ENCODE data around the gene SF3A1. TPM values are rescaled to one million over a fixed set of nuclear protein-coding genes. Genes with fewer than 3 reads are reported as not detected.
A peak's percentile ranks its signal among the peaks of the same experiment; 100 is the strongest.

The SF3A1 gene
- total RNA-seq, 1 donor from 2014 or later: 139 TPM

GRCh38 chr22:30326706-30327362 is 29.9 kb downstream of the SF3A1 start, which contains the start of gene TBC1D10A:
TSS of gene TBC1D10A (minus strand) at chr22:30326941. CDS start at chr22:30326881, 60 bp downstream.
- peak within 1 kb of the TSS; percentile 92 for H3K4me3 Mint-ChIP-seq (ENCODE audit: unreplicated experiment)
- Histone ChIP-seq H3K4me3 (ENCODE audit: insufficient read depth, low read depth, low read length) (peak within 1 kb of the TSS; percentile 77), H3K36me3 (ENCODE audit: insufficient read depth, low read length) (peaks cover 8% of the 10 kb centered on the region), H3K4me2 (ENCODE audit: low read length) (peak within 1 kb of the TSS; percentile 99), H4K20me1 (ENCODE audit: insufficient read depth, low read length) (peaks cover 44% of the 10 kb centered on the region), H3K4me1 (ENCODE audit: insufficient read depth, low read length) (peaks cover 30% of the 10 kb centered on the region), H3K27ac (ENCODE audit: low read depth, low read length) (peak within 1 kb of the TSS; percentile 79), H3K79me2 (ENCODE audit: insufficient read depth, low read length) (peaks cover 46% of the 10 kb centered on the region), H3K9ac (ENCODE audit: low read length) (peak within 1 kb of the TSS; percentile 95), H3K27me3 (ENCODE audit: insufficient read depth, low read length) (no peaks in the 10 kb centered on the region), H2AFZ (ENCODE audit: low read depth, low read length) (peak within 1 kb of the TSS; percentile 76), H3K9me3 (ENCODE audit: insufficient read depth, low read depth, low read length) (no peaks in the 10 kb centered on the region)
- peak; percentile 68 for DNase-seq (ENCODE audit: low read depth)
- peaks cover 30% of the 10 kb centered on the region for H3K4me1 Mint-ChIP-seq (ENCODE audit: low read depth, unreplicated experiment)
- FAIRE-seq: no peak
- TF ChIP-seq EZH2 (IDR thresholded peaks at IDR 0.05; ENCODE audit: insufficient read depth, low read length) (no peak), CTCF (IDR thresholded peaks at IDR 0.05; ENCODE audit: insufficient read depth, low read depth, low read length) (no peak)
- no peaks in the 10 kb centered on the region for H3K27me3 Mint-ChIP-seq (ENCODE audit: low read depth, unreplicated experiment)
- no peaks in the 10 kb centered on the region for H3K9me3 Mint-ChIP-seq (ENCODE audit: unreplicated experiment)
- H3K36me3 Mint-ChIP-seq (ENCODE audit: low read depth, unreplicated experiment): peaks cover 3% of the 10 kb centered on the region
- peak within 1 kb of the TSS; percentile 67 for H3K27ac Mint-ChIP-seq (ENCODE audit: unreplicated experiment)

GRCh38 chr22:30326255-30326705 is 30.4 kb downstream of the SF3A1 start:
- no peaks in the 10 kb centered on the region for H3K9me3 Mint-ChIP-seq (ENCODE audit: unreplicated experiment)
- H3K36me3 Mint-ChIP-seq (ENCODE audit: low read depth, unreplicated experiment): peaks cover 3% of the 10 kb centered on the region
- peak overlapping the region; percentile 79 for H3K27ac ChIP-seq (ENCODE audit: low read depth, low read length)
- DNase-seq (ENCODE audit: low read depth): no peak
- peak overlapping the region; percentile 64 for H2AFZ ChIP-seq (ENCODE audit: low read depth, low read length)
- H3K9ac ChIP-seq (ENCODE audit: low read length): peak overlapping the region; percentile 95
- H3K4me1 ChIP-seq (ENCODE audit: insufficient read depth, low read length): peaks cover 30% of the 10 kb centered on the region
- peaks cover 51% of the 10 kb centered on the region for H3K79me2 ChIP-seq (ENCODE audit: insufficient read depth, low read length)
- FAIRE-seq: no peak
- H3K4me1 Mint-ChIP-seq (ENCODE audit: low read depth, unreplicated experiment): peaks cover 30% of the 10 kb centered on the region
- no peaks in the 10 kb centered on the region for H3K27me3 ChIP-seq (ENCODE audit: insufficient read depth, low read length)
- peak overlapping the region; percentile 99 for H3K4me2 ChIP-seq (ENCODE audit: low read length)
- peak overlapping the region; percentile 77 for H3K4me3 ChIP-seq (ENCODE audit: insufficient read depth, low read depth, low read length)
- no peaks in the 10 kb centered on the region for H3K9me3 ChIP-seq (ENCODE audit: insufficient read depth, low read depth, low read length)
- H3K27me3 Mint-ChIP-seq (ENCODE audit: low read depth, unreplicated experiment): no peaks in the 10 kb centered on the region
- H3K27ac Mint-ChIP-seq (ENCODE audit: unreplicated experiment): peak overlapping the region; percentile 34
- peak overlapping the region; percentile 92 for H3K4me3 Mint-ChIP-seq (ENCODE audit: unreplicated experiment)
- H3K36me3 ChIP-seq (ENCODE audit: insufficient read depth, low read length): peaks cover 7% of the 10 kb centered on the region
- H4K20me1 ChIP-seq (ENCODE audit: insufficient read depth, low read length): peaks cover 49% of the 10 kb centered on the region
- no peak for TF ChIP-seq CTCF (IDR thresholded peaks at IDR 0.05; ENCODE audit: insufficient read depth, low read depth, low read length)
- no peak for TF ChIP-seq EZH2 (IDR thresholded peaks at IDR 0.05; ENCODE audit: insufficient read depth, low read length)

All from astrocyte (in vitro differentiated cells and primary cell).